ENCODE results near the gene RNF111. TPM values are rescaled to one million over a fixed set of nuclear protein-coding genes. Genes with fewer than 3 reads are reported as not detected.

Gene RNF111
- polyA plus RNA-seq, 1 donor (not counting 4 experiments of a cell fraction or from before 2014, with no cell fraction given), result 27.4 TPM

- no peaks in the 10 kb centered on the region for H3K27me3 ChIP-seq (ENCODE audit: control insufficient read depth, extremely low read depth, insufficient read depth, low read length)
- H3K27ac ChIP-seq (ENCODE audit: control insufficient read depth, insufficient read depth, low read length), result no peak overlapping the region
- H3K9me3 ChIP-seq (ENCODE audit: control insufficient read depth, low read depth, low read length), result peaks cover 4% of the 10 kb centered on the region
- H3K4me3 ChIP-seq (ENCODE audit: control insufficient read depth in 2 of 3, extremely low read depth in 1 of 3, insufficient read depth in 2 of 3, low read depth in 1 of 3, low read length in 3 of 3), result no peak overlapping the region
- H4K20me1 ChIP-seq (ENCODE audit: control insufficient read depth, extremely low read depth, insufficient read depth, low read length), result no peaks in the 10 kb centered on the region
- peaks cover 35 to 37% of the 10 kb centered on the region in 2 experiments for H3K36me3 ChIP-seq (ENCODE audit: control insufficient read depth in 2 of 2, extremely low read depth in 1 of 2, insufficient read depth in 2 of 2, low read length in 2 of 2)
- H3K9ac ChIP-seq (ENCODE audit: control insufficient read depth, extremely low read depth, insufficient read depth, low read length), result no peak overlapping the region
- H3K9me1 ChIP-seq (ENCODE audit: control insufficient read depth, extremely low read depth, insufficient read depth, low read length), result no peaks in the 10 kb centered on the region
- FAIRE-seq (no peak), DNase-seq (ENCODE audit: low read depth, low spot score) (no peak)
- H3K4me1 ChIP-seq (ENCODE audit: control insufficient read depth, extremely low read depth, insufficient read depth, low read length), result no peaks in the 10 kb centered on the region
- H2AFZ ChIP-seq (ENCODE audit: control insufficient read depth, low read length), result no peak overlapping the region
- H3K79me2 ChIP-seq (ENCODE audit: control insufficient read depth, insufficient read depth, low read length), result peaks cover 12% of the 10 kb centered on the region
- dilution Hi-C loops (cut with MboI; ENCODE audit: extremely low pct_ligation_motif_present, low sequenced_read_pairs), result no loop called here
- TF ChIP-seq CTCF (optimal IDR thresholded peaks at IDR 0.05 in 1 of 3, IDR thresholded peaks at IDR 0.05 in 1 of 3, conservative IDR thresholded peaks at IDR 0.05 in 1 of 3; ENCODE audit: extremely low read depth in 1 of 3, insufficient read depth in 2 of 3, low read length in 3 of 3) (no peak), EZH2 (IDR thresholded peaks at IDR 0.05; ENCODE audit: low read length) (no peak)
- no peak overlapping the region for H3K4me2 ChIP-seq (ENCODE audit: control insufficient read depth, extremely low read depth, insufficient read depth, low read depth, low read length)
These were observed 146.5 kb downstream of the RNF111 start for GRCh38 chr15:59133929-59134427.

GRCh38 chr15:59137566-59137965 lies 150.1 kb downstream of the RNF111 start:
- dilution Hi-C loops (cut with MboI; ENCODE audit: extremely low pct_ligation_motif_present, low sequenced_read_pairs), result no loop called here
- H2AFZ ChIP-seq (ENCODE audit: control insufficient read depth, low read length), result no peak overlapping the region
- DNase-seq (ENCODE audit: low read depth, low spot score), result no peak
- peaks cover 2% of the 10 kb centered on the region for H3K9me1 ChIP-seq (ENCODE audit: control insufficient read depth, extremely low read depth, insufficient read depth, low read length)
- H3K79me2 ChIP-seq (ENCODE audit: control insufficient read depth, insufficient read depth, low read length), result no peaks in the 10 kb centered on the region
- no peaks in the 10 kb centered on the region for H3K27me3 ChIP-seq (ENCODE audit: control insufficient read depth, extremely low read depth, insufficient read depth, low read length)
- no peak overlapping the region for H3K4me2 ChIP-seq (ENCODE audit: control insufficient read depth, extremely low read depth, insufficient read depth, low read depth, low read length)
- no peak overlapping the region for H3K4me3 ChIP-seq (ENCODE audit: control insufficient read depth in 2 of 3, extremely low read depth in 1 of 3, insufficient read depth in 2 of 3, low read depth in 1 of 3, low read length in 3 of 3)
- TF ChIP-seq EZH2 (IDR thresholded peaks at IDR 0.05; ENCODE audit: low read length), result no peak
- no peak for TF ChIP-seq CTCF (optimal IDR thresholded peaks at IDR 0.05 in 1 of 3, IDR thresholded peaks at IDR 0.05 in 1 of 3, conservative IDR thresholded peaks at IDR 0.05 in 1 of 3; ENCODE audit: extremely low read depth in 1 of 3, insufficient read depth in 2 of 3, low read length in 3 of 3)
- H3K27ac ChIP-seq (ENCODE audit: control insufficient read depth, insufficient read depth, low read length), result no peak overlapping the region
- H3K4me1 ChIP-seq (ENCODE audit: control insufficient read depth, extremely low read depth, insufficient read depth, low read length), result peaks cover 12% of the 10 kb centered on the region
- peaks cover 36 to 47% of the 10 kb centered on the region in 2 experiments for H3K36me3 ChIP-seq (ENCODE audit: control insufficient read depth in 2 of 2, extremely low read depth in 1 of 2, insufficient read depth in 2 of 2, low read length in 2 of 2)
- H4K20me1 ChIP-seq (ENCODE audit: control insufficient read depth, extremely low read depth, insufficient read depth, low read length), result no peaks in the 10 kb centered on the region
- no peak overlapping the region for H3K9ac ChIP-seq (ENCODE audit: control insufficient read depth, extremely low read depth, insufficient read depth, low read length)
- H3K9me3 ChIP-seq (ENCODE audit: control insufficient read depth, low read depth, low read length), result no peaks in the 10 kb centered on the region
- no peak for FAIRE-seq
